Measurements from ENCODE around the gene RNF183. TPM values are rescaled to one million over a fixed set of nuclear protein-coding genes. Genes with fewer than 3 reads are reported as not detected.

RNF183 gene
- not detected for total RNA-seq

- TF ChIP-seq POLR2A (IDR thresholded peaks at IDR 0.05) (no peak), CTCF (IDR thresholded peaks at IDR 0.05) (no peak)
- H3K9me3 ChIP-seq = no peaks in the 10 kb centered on the region
- H3K4me1 ChIP-seq = peaks cover 8% of the 10 kb centered on the region
- H3K27ac ChIP-seq = no peak within 1 kb of the TSS
- 55 to 68% methylated on average over 25 of the region's 25 CpGs for WGBS, 2 donors
- H3K36me3 ChIP-seq (replicated peaks in 1 of 2; ENCODE audit: insufficient read depth in 1 of 2, low read depth in 2 of 2) = no peaks in the 10 kb centered on the region
- intact Hi-C loops (cut with DNase I) = no loop called here
- ATAC-seq (no peak), DNase-seq (no peak)
- H3K4me3 ChIP-seq = no peak within 1 kb of the TSS
- H3K27me3 ChIP-seq = no peaks in the 10 kb centered on the region
Measured at GRCh38 chr9:113302792-113303418, at the start of gene RNF183. Gene RNF183 (minus strand): TSS chr9:113303376. CDS start chr9:113298184, 5,192 bp downstream.

- DNase-seq = no peak
- Histone ChIP-seq H3K36me3 (replicated peaks in 1 of 2; ENCODE audit: insufficient read depth in 1 of 2, low read depth in 2 of 2) (no peaks in the 10 kb centered on the region), H3K4me3 (no peak overlapping the region), H3K9me3 (no peaks in the 10 kb centered on the region), H3K27ac (no peak overlapping the region), H3K27me3 (no peaks in the 10 kb centered on the region), H3K4me1 (peaks cover 20% of the 10 kb centered on the region)
- intact Hi-C loops (cut with DNase I) = no loop called here
- WGBS, 2 donors = 50 to 77% methylated on average over 1 of the region's 1 CpG
- ATAC-seq = no peak
- no peak for TF ChIP-seq POLR2A (IDR thresholded peaks at IDR 0.05)
- TF ChIP-seq CTCF (IDR thresholded peaks at IDR 0.05) = no peak
Measured at GRCh38 chr9:113352411-113352810, 49.2 kb upstream of the RNF183 start.

GRCh38 chr9:113352006-113352405, 48.8 kb upstream of the RNF183 start:
- no peak for ATAC-seq
- WGBS, 2 donors = 74 to 81% methylated on average over 6 of the region's 6 CpGs

GRCh38 chr9:113350937-113351336, 47.8 kb upstream of the RNF183 start:
- Histone ChIP-seq H3K9me3 (no peaks in the 10 kb centered on the region), H3K4me1 (peaks cover 15% of the 10 kb centered on the region), H3K27ac (peak overlapping the region; percentile 40 to 86 (median 76)), H3K27me3 (no peaks in the 10 kb centered on the region), H3K4me3 (no peak overlapping the region), H3K36me3 (replicated peaks in 1 of 2; ENCODE audit: insufficient read depth in 1 of 2, low read depth in 2 of 2) (no peaks in the 10 kb centered on the region)
- 39 to 61% methylated on average over 6 of the region's 6 CpGs for WGBS, 2 donors
- intact Hi-C loops (cut with DNase I) = no loop called here
- no peak for TF ChIP-seq CTCF (IDR thresholded peaks at IDR 0.05)
- TF ChIP-seq POLR2A (IDR thresholded peaks at IDR 0.05) = no peak
- ATAC-seq (no peak), DNase-seq (no peak)

More at GRCh38 chr9:113352006-113352405, 48.8 kb upstream of the RNF183 start:
- TF ChIP-seq POLR2A (IDR thresholded peaks at IDR 0.05) (no peak), CTCF (IDR thresholded peaks at IDR 0.05) (no peak)
- Histone ChIP-seq H3K4me3 (no peak overlapping the region), H3K36me3 (replicated peaks in 1 of 2; ENCODE audit: insufficient read depth in 1 of 2, low read depth in 2 of 2) (no peaks in the 10 kb centered on the region), H3K4me1 (peaks cover 18% of the 10 kb centered on the region), H3K27me3 (no peaks in the 10 kb centered on the region), H3K9me3 (no peaks in the 10 kb centered on the region), H3K27ac (no peak overlapping the region)
- no peak for DNase-seq
- intact Hi-C loops (cut with DNase I) = no loop called here

GRCh38 chr9:113350107-113350661, 47.0 kb upstream of the RNF183 start:
- ATAC-seq (peak; percentile 54), DNase-seq (peak in 3 of 4 donors; percentile 37 to 71 (median 50))
- H3K27ac ChIP-seq = peak overlapping the region; percentile 69 to 86 (median 76)
- TF ChIP-seq CTCF (IDR thresholded peaks at IDR 0.05) (no peak), POLR2A (IDR thresholded peaks at IDR 0.05) (no peak)
- H3K4me1 ChIP-seq = peaks cover 15% of the 10 kb centered on the region
- no peaks in the 10 kb centered on the region for H3K36me3 ChIP-seq (replicated peaks in 1 of 2; ENCODE audit: insufficient read depth in 1 of 2, low read depth in 2 of 2)
- intact Hi-C loops (cut with DNase I) = no loop called here
- peak overlapping the region; percentile 60 to 74 for H3K4me3 ChIP-seq
- 2% methylated on average over 14 of the region's 14 CpGs for WGBS, 2 donors
- no peaks in the 10 kb centered on the region for H3K9me3 ChIP-seq
- no peaks in the 10 kb centered on the region for H3K27me3 ChIP-seq

Measured in body of pancreas (tissue), 4 donors.